ENCODE measurements around the gene LCN6. TPM values are rescaled to one million over a fixed set of nuclear protein-coding genes. Genes with fewer than 3 reads are reported as not detected.
"Not testable (repeated sequence)": the region's sequence is repeated elsewhere in the genome, so short reads cannot be mapped to it uniquely, and the experiment has no call there.

Gene LCN6
- total RNA-seq, 2 donors from 2014 or later: 7.8 to 16.2 TPM

GRCh38 chr9:136760834-136761544, 12.7 kb upstream of the LCN6 start:
- H3K4me1 ChIP-seq (replicated peaks); H3K27me3 ChIP-seq (replicated peaks; ENCODE audit: insufficient read depth); H3K27ac ChIP-seq; H3K36me3 ChIP-seq; intact Hi-C loops (cut with DNase I); H3K4me3 ChIP-seq; H3K9me3 ChIP-seq: not testable (repeated sequence)
- peak in 3 of 4 experiments; percentile 18 to 51 (median 36) for TF ChIP-seq CTCF (IDR thresholded peaks at IDR 0.05)
- DNase-seq (ENCODE audit: low spot score): peak; percentile 36
- 44% methylated on average over 22 of the region's 22 CpGs for WGBS

GRCh38 chr9:136760424-136760823, 12.1 kb upstream of the LCN6 start:
- no peak for DNase-seq (ENCODE audit: low spot score)
- Histone ChIP-seq H3K4me1 (replicated peaks) (no peaks in the 10 kb centered on the region), H3K27me3 (replicated peaks; ENCODE audit: insufficient read depth) (no peaks in the 10 kb centered on the region), H3K9me3 (no peaks in the 10 kb centered on the region), H3K27ac (no peak overlapping the region), H3K36me3 (no peaks in the 10 kb centered on the region), H3K4me3 (no peak overlapping the region)
- intact Hi-C loops (cut with DNase I): no loop called here
- WGBS: 52% methylated on average over 25 of the region's 25 CpGs
- TF ChIP-seq CTCF (IDR thresholded peaks at IDR 0.05) (no peak), POLR2AphosphoS5 (IDR thresholded peaks at IDR 0.05) (no peak), POLR2A (IDR thresholded peaks at IDR 0.05) (no peak)

- H3K9me3 ChIP-seq: no peaks in the 10 kb centered on the region
- H3K27ac ChIP-seq: no peak overlapping the region
- intact Hi-C loops (cut with DNase I): no loop called here
- no peaks in the 10 kb centered on the region for H3K36me3 ChIP-seq
- no peaks in the 10 kb centered on the region for H3K27me3 ChIP-seq (replicated peaks; ENCODE audit: insufficient read depth)
- TF ChIP-seq POLR2A (IDR thresholded peaks at IDR 0.05) (no peak), POLR2AphosphoS5 (IDR thresholded peaks at IDR 0.05) (no peak), CTCF (IDR thresholded peaks at IDR 0.05) (no peak)
- H3K4me1 ChIP-seq (replicated peaks): no peaks in the 10 kb centered on the region
- DNase-seq (ENCODE audit: low spot score): no peak
- 88% methylated on average over 27 of the region's 27 CpGs for WGBS
- no peak overlapping the region for H3K4me3 ChIP-seq
Observed at GRCh38 chr9:136759436-136760325, 11.4 kb upstream of the LCN6 start.

- Histone ChIP-seq H3K27ac (no peak overlapping the region), H3K36me3 (no peaks in the 10 kb centered on the region), H3K27me3 (replicated peaks; ENCODE audit: insufficient read depth) (no peaks in the 10 kb centered on the region), H3K4me3 (no peak overlapping the region), H3K4me1 (replicated peaks) (no peaks in the 10 kb centered on the region), H3K9me3 (no peaks in the 10 kb centered on the region)
- 90% methylated on average over 7 of the region's 9 CpGs for WGBS
- no peak for DNase-seq (ENCODE audit: low spot score)
- TF ChIP-seq CTCF (IDR thresholded peaks at IDR 0.05): no peak
- intact Hi-C loops (cut with DNase I): no loop called here
Observed at GRCh38 chr9:136759001-136759400, 10.7 kb upstream of the LCN6 start.

Data from prostate gland (tissue), 2 donors.